ENCODE data around the gene KRTAP29-1. TPM values are rescaled to one million over a fixed set of nuclear protein-coding genes. Genes with fewer than 3 reads are reported as not detected.

Gene KRTAP29-1
- total RNA-seq, 1 donor from 2014 or later: not detected

- no peak for TF ChIP-seq CTCF (conservative IDR thresholded peaks at IDR 0.05)
- Mint-ChIP-seq H3K9me3 (no peaks in the 10 kb centered on the region), H3K4me1 (no peaks in the 10 kb centered on the region), H3K27me3 (ENCODE audit: low read depth) (no peaks in the 10 kb centered on the region), H3K36me3 (ENCODE audit: low read depth) (no peaks in the 10 kb centered on the region), H3K4me3 (no peak overlapping the region), H3K27ac (ENCODE audit: unreplicated experiment) (peak overlapping the region; percentile 67)
- DNase-seq (ENCODE audit: low read depth, low spot score): no peak
These were observed 29.6 kb upstream of the KRTAP29-1 start for GRCh38 chr17:41332239-41332638.

DNA sequence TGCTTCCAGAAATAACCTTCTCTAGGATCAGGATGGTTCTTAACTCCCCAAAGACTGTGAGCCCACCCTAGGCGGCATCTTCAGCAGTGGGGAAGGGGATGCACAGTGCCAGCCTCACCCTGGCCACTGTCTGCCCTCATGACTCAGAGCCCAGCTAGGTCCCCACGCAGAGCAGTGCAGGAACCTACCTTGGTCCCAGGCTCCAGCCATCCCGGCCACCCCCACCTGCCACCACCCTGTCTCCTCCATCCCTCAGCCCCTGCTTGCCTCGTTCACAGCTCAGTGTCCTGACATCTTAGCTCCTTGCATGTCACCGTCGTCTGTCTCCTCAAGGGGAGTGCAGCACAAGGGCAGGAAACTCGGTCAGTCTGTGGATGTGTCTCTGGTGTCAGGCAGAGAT is 29.0 kb upstream of the KRTAP29-1 start:
- no peaks in the 10 kb centered on the region for H3K4me1 Mint-ChIP-seq
- no peaks in the 10 kb centered on the region for H3K36me3 Mint-ChIP-seq (ENCODE audit: low read depth)
- no peak for DNase-seq (ENCODE audit: low read depth, low spot score)
- no peak for TF ChIP-seq CTCF (conservative IDR thresholded peaks at IDR 0.05)
- no peak overlapping the region for H3K27ac Mint-ChIP-seq (ENCODE audit: unreplicated experiment)
- H3K27me3 Mint-ChIP-seq (ENCODE audit: low read depth): no peaks in the 10 kb centered on the region
- H3K4me3 Mint-ChIP-seq: no peak overlapping the region
- no peaks in the 10 kb centered on the region for H3K9me3 Mint-ChIP-seq

DNA sequence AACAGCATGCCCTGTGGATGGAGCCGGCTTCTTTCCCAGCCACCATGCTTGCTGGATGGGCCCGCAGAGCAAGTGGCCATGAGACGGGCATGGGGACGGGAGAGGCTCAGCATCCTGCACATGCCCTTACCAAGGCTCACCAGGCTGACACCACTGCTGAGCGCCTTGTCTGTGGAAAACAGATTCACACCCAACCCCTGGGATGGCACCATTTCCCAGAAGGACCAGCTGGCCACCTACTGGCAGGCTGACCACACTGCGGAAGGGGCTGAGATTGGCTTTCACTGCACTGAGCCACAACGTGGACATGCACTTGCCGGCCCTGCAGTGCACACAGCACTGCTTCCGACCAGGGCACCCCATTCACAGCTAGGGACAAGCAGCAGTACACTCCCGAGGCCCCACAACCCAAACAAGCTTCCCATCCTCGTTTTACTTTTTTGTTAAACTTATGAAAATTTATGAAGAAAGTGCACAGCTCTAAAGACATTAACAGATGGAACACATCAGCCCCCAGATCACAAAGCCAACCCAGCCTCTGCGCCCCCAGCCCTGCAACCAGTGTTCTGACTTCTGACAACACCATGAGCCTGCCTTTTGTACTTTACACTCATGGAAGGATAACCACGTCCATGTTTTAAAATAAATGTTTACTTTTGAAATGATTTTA is 26.8 kb upstream of the KRTAP29-1 start:
- Mint-ChIP-seq H3K9me3 (no peaks in the 10 kb centered on the region), H3K27ac (ENCODE audit: unreplicated experiment) (no peak overlapping the region), H3K27me3 (ENCODE audit: low read depth) (no peaks in the 10 kb centered on the region), H3K4me1 (no peaks in the 10 kb centered on the region), H3K4me3 (no peak overlapping the region), H3K36me3 (ENCODE audit: low read depth) (no peaks in the 10 kb centered on the region)
- peak; percentile 59 for DNase-seq (ENCODE audit: low read depth, low spot score)
- peak; percentile 74 for TF ChIP-seq CTCF (conservative IDR thresholded peaks at IDR 0.05)

- TF ChIP-seq CTCF (conservative IDR thresholded peaks at IDR 0.05): no peak
These were observed 25.6 kb upstream of the KRTAP29-1 start for GRCh38 chr17:41328207-41328606.

DNA sequence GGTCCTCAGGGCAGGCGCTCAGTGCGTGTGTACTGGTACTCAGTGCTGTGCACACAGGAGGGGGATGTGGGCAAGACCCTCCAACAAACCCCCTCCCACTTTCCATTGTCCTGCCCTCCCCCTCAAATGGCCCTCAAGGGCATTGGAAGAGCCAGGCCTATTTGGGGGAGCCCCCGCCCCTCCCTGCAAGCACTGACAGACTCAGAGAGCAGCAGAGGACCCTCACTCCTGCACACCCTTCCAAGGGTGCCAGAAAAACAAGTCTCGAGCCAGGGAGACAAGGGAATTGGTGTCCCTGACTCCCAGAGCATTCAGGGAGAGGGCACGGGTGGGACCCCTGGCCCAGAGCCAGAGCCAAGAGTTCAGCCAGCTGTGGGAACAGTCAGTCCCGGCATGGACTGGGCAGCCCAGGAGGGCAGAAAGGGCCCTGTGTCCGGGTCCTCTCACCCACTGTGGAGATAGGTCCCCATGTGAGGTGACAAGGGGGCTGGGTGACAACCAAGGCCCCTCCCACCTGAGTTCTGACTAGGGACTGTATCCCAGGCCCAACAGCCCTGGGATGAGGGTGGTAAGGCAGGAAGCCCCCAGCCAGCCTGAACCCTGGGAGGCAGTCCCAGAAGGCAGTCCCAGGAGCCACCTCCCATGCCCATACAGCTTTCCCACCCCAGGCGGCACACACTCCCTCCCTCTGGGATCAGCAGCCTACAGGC is 24.9 kb upstream of the KRTAP29-1 start:
- peak overlapping the region; percentile 35 for H3K27ac Mint-ChIP-seq (ENCODE audit: unreplicated experiment)
- TF ChIP-seq CTCF (conservative IDR thresholded peaks at IDR 0.05): no peak

More at GRCh38 chr17:41328207-41328606, 25.6 kb upstream of the KRTAP29-1 start:
- Mint-ChIP-seq H3K27ac (ENCODE audit: unreplicated experiment) (no peak overlapping the region), H3K9me3 (no peaks in the 10 kb centered on the region), H3K27me3 (ENCODE audit: low read depth) (no peaks in the 10 kb centered on the region), H3K4me3 (no peak overlapping the region), H3K4me1 (no peaks in the 10 kb centered on the region), H3K36me3 (ENCODE audit: low read depth) (no peaks in the 10 kb centered on the region)
- DNase-seq (ENCODE audit: low read depth, low spot score): no peak

More for the DNA sequence above, 24.9 kb upstream of the KRTAP29-1 start:
- Mint-ChIP-seq H3K27me3 (ENCODE audit: low read depth) (no peaks in the 10 kb centered on the region), H3K9me3 (no peaks in the 10 kb centered on the region), H3K36me3 (ENCODE audit: low read depth) (no peaks in the 10 kb centered on the region), H3K4me3 (no peak overlapping the region), H3K4me1 (peaks cover 2% of the 10 kb centered on the region)
- no peak for DNase-seq (ENCODE audit: low read depth, low spot score)
